GM12865 (cell line): ENCODE results near the gene KIAA1328.
"Not testable (repeated sequence)": the region's sequence is repeated elsewhere in the genome, so short reads cannot be mapped to it uniquely, and the experiment has no call there.

Experiments
- DNase-seq: peaks from one replicate; pipeline ENCODE4 v3.0.0; 2010; ENCODE audit warnings: low read depth
- H3K4me3 ChIP-seq: 2 replicates; pipeline ENCODE4 v1.5.1; 2011; ENCODE audit warnings: mild to moderate bottlenecking, low read depth, low read length, control low read depth
- TF ChIP-seq, protein P1 (sequence below): IDR thresholded peaks from 2 replicates; pipeline ENCODE4 v1.5.1; 2011; ENCODE audit warnings: low read length, control low read depth, low read depth, inconsistent platforms; ENCODE audit not compliant: insufficient read depth; ENCODE audit errors: missing control alignments

KIAA1328 gene

DNA sequence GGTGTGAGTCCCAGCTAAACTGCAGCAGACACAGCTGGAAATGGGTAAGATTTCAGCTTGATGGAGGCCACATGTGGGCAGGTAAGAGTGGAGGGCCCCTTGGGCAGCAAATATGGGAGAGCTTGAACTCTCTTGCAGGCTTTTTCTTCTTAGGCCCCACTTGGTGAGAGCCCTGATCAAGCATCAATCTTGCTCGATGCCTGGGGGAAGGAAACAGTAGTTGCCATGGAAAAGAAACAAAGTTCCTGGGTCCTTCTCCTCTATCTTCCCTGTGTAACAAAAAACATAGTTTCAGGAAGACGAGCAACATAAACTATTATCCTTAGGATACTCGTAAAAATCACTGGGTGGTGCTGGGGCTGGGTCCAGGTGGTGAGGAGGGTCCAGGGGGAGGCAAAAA lies 42.9 kb downstream of the KIAA1328 start:
- TF ChIP-seq, protein P1, sequence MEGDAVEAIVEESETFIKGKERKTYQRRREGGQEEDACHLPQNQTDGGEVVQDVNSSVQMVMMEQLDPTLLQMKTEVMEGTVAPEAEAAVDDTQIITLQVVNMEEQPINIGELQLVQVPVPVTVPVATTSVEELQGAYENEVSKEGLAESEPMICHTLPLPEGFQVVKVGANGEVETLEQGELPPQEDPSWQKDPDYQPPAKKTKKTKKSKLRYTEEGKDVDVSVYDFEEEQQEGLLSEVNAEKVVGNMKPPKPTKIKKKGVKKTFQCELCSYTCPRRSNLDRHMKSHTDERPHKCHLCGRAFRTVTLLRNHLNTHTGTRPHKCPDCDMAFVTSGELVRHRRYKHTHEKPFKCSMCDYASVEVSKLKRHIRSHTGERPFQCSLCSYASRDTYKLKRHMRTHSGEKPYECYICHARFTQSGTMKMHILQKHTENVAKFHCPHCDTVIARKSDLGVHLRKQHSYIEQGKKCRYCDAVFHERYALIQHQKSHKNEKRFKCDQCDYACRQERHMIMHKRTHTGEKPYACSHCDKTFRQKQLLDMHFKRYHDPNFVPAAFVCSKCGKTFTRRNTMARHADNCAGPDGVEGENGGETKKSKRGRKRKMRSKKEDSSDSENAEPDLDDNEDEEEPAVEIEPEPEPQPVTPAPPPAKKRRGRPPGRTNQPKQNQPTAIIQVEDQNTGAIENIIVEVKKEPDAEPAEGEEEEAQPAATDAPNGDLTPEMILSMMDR: no peak
- no peak overlapping the region for H3K4me3 ChIP-seq
- no peak for DNase-seq

DNA sequence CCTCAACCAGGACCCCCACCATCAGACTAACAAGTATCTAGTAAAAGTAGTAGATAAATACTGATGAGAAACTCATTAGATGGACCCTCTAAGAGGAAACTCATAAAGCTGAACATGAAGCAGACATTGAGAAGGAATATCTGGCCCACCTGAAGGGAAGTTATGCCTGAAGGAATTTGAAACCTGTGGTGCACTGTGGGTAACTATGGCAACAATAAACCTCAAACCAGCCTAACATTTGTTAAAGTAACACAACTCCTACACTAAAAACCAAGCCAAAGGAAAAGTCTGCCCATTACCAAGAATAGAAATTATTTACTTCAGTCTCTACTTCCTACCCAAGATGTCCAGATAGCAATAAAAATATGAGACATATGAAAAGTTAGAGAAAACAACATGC lies 43.4 kb downstream of the KIAA1328 start:
- DNase-seq: no peak
- H3K4me3 ChIP-seq: no peak overlapping the region
- TF ChIP-seq, protein P1: no peak

DNA sequence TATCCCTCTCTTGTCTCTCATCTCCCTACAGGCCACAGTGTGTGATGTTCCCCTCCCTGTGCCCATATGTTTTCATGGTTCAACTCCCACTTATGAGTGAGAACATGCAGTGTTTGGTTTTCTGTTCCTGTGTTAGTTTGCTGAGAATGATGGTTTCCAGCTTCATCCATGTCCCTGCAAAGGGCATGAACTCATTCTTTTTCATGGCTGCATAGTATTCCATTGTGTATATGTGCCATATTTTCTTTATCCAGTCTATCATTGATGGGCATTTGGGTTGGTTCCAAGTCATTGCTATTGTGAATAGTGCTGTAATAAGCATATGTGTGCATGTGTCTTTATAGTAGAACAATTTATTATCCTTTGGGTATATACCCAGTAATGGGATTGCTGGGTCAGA lies 44.9 kb downstream of the KIAA1328 start:
- H3K4me3 ChIP-seq, DNase-seq: not testable (repeated sequence)

DNA sequence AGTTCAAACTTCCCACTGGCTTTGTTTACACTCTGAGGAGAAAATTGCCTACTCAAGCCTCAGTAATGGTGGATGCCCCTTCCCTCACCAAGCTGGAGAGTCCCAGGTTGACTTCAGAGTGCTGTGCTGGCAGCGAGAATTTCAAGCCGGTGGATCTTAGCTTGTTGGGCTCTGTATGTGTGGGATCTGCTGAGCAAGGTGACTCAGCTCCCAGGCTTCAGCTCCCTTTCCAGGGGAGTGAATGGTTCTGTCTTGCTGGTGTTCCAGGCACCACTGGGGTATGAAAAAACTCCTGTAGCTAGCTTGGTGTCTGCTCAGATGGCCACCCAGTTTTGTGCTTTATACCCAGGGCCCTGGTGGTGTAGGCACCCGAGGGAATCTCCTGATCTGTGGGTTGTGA lies 50.9 kb downstream of the KIAA1328 start:
- H3K4me3 ChIP-seq, DNase-seq: not testable (repeated sequence)

DNA sequence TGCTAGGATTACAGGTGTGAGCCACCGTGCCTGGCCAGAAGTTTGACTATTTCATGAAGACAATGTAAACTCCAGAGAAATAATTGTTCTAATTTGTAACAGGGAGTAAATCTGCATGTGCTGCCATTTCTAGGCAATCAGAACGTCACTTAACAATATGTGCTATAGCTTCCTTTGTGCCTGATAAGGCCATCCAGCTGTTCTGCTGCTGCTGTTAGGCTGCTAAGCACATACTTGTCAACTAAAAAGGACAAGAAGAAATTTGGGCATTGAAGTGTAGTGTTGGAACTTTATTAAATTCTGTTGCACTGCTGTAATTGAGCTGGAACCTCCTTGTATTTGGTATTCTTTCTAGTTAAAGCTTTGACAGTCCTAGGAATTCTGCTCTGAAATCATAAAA lies 57.1 kb downstream of the KIAA1328 start:
- DNase-seq: no peak
- H3K4me3 ChIP-seq: no peak overlapping the region
- TF ChIP-seq, protein P1: no peak

DNA sequence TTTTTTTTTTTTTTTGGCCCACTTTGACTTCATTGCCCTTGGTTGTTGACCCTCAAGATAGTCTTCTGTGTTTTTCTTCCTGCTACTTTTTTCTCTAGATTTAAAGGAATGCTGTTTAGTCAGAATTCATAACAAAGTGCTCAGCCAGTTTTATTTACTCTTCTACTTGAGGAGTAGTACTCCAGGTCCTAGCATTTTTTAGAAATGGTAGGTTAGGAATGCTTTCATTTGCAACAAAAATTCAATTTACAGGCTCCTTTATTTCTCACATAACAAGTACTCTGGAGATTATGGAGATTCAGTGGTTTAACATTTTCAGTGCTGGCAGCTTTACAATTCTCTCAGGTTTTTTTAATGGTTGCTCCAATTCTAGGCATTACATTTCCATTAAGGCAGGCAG lies 58.2 kb downstream of the KIAA1328 start:
- DNase-seq: no peak
- TF ChIP-seq, protein P1: no peak
- H3K4me3 ChIP-seq: no peak overlapping the region

DNA sequence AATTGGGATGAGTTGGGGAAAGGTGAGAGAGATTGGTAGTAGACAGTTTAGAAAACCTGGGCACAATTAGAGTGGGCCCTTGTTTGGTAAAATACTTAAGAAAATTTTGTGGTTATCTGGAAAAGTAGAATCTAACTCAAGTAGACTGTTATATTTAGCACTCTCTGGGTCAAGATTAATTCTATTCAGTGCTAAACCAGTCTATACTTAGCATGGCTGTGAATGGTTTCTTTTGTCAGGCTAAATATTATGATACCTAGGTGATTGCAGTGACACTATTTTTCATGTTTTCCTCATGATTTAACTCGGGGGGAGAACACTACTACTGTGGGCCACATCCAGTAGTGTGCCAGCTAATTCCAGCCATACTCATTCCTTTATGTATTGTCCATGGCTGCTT lies 58.9 kb downstream of the KIAA1328 start:
- no peak overlapping the region for H3K4me3 ChIP-seq
- DNase-seq: no peak
- TF ChIP-seq, protein P1: no peak

DNA sequence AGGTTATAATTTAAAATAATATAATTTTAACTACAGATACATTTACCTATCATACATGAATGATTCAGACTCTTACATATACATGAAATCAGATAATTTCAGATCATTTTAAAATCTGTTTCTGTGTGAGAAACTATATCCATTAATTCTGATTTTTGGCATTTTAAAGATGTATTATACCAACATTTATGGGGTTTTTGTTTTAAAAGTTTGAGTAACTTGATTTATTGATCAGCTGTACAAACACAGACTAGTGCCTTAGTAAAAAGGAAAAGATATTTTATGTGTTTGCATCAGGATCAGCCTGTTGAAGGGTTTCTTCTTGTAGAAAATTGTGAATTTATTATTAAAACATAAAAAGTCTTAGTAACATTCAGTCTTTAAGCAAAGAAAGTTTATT lies 59.9 kb downstream of the KIAA1328 start:
- no peak overlapping the region for H3K4me3 ChIP-seq
- DNase-seq: no peak
- TF ChIP-seq, protein P1: no peak
